Mesendoderm (in vitro differentiated cells): Measurements from ENCODE around the gene C7orf33.
A peak's percentile ranks its signal among the peaks of the same experiment; 100 is the strongest.

Experiments used
- DNase-seq: peaks from one replicate; pipeline ENCODE4 v3.0.0; 2013
- H2AK5ac ChIP-seq: 2 replicates; pipeline ENCODE4 v1.6.1; 2013; ENCODE audit warnings: low read length, inconsistent platforms
- H2BK120ac ChIP-seq: 2 replicates; pipeline ENCODE4 v1.6.1; 2013; ENCODE audit warnings: low read depth, mild to moderate bottlenecking, low read length, moderate library complexity, mixed read lengths
- H2BK15ac ChIP-seq: replicated peaks from 2 replicates; pipeline ENCODE4 v1.6.1; 2013; ENCODE audit warnings: low read depth, mild to moderate bottlenecking, moderate library complexity
- H2BK5ac ChIP-seq: 2 replicates; pipeline ENCODE4 v1.6.1; 2013; ENCODE audit warnings: low read length, inconsistent platforms
- H3K18ac ChIP-seq: 2 replicates; pipeline ENCODE4 v1.6.1; 2013; ENCODE audit warnings: mild to moderate bottlenecking, low read length, mixed read lengths
- H3K23ac ChIP-seq: one replicate; pipeline ENCODE4 v1.6.1; 2013; ENCODE audit warnings: low read length
- H3K27ac ChIP-seq: 2 replicates; pipeline ENCODE4 v1.5.1; 2013; ENCODE audit warnings: low read depth, mild to moderate bottlenecking, inconsistent platforms, low read length, moderate library complexity
- H3K27me3 ChIP-seq: 2 replicates; pipeline ENCODE4 v1.6.1; 2013; ENCODE audit warnings: low read length, control low read depth, mild to moderate bottlenecking, inconsistent platforms; ENCODE audit not compliant: insufficient read depth, poor library complexity
- H3K36me3 ChIP-seq: 2 replicates; pipeline ENCODE4 v1.6.1; 2013; ENCODE audit warnings: low read length, inconsistent platforms; ENCODE audit not compliant: control insufficient read depth, insufficient read depth
- H3K4ac ChIP-seq: one replicate; pipeline ENCODE4 v1.6.1; 2013; ENCODE audit warnings: low read depth, mild to moderate bottlenecking, low read length, moderate library complexity
- H3K4me1 ChIP-seq: 2 replicates; pipeline ENCODE4 v1.6.1; 2013; ENCODE audit warnings: low read depth, low read length, inconsistent platforms; ENCODE audit not compliant: control insufficient read depth
- H3K4me2 ChIP-seq: 2 replicates; pipeline ENCODE4 v1.6.1; 2013; ENCODE audit warnings: low read length
- H3K4me3 ChIP-seq: 2 replicates; pipeline ENCODE4 v1.5.1; 2013; ENCODE audit warnings: mild to moderate bottlenecking, low read length
- H3K56ac ChIP-seq: one replicate; pipeline ENCODE4 v1.6.1; 2013; ENCODE audit warnings: low read length
- H3K79me1 ChIP-seq: 2 replicates; pipeline ENCODE4 v1.6.1; 2013; ENCODE audit warnings: low read length, inconsistent platforms
- H3K79me2 ChIP-seq: 2 replicates; pipeline ENCODE4 v1.6.1; 2013; ENCODE audit warnings: mild to moderate bottlenecking, low read length; ENCODE audit not compliant: control insufficient read depth, insufficient read depth
- H3K9ac ChIP-seq: 2 replicates; pipeline ENCODE4 v1.6.1; 2013; ENCODE audit warnings: low read length, inconsistent platforms
- H4K5ac ChIP-seq: one replicate; pipeline ENCODE4 v1.6.1; 2013; ENCODE audit warnings: low read length
- H4K8ac ChIP-seq: one replicate; pipeline ENCODE4 v1.6.1; 2013; ENCODE audit warnings: low read depth, mild to moderate bottlenecking, control low read depth, low read length, moderate library complexity
- WGBS: extraction: QIAGEN DNeasy Blood & Tissue Kit; methylation state at CpG from one replicate; pipeline ENCODE4 v1.1.7; 2013; ENCODE audit warnings: low lambda C conversion rate, missing lambda C conversion rate; ENCODE audit not compliant: insufficient coverage; ENCODE audit errors: extremely low coverage; 5-methylcytosine and 5-hydroxymethylcytosine counted together

The C7orf33 gene

GRCh38 chr7:148584154-148584827, 6.3 kb upstream of the C7orf33 start:
- Histone ChIP-seq H3K4ac (no peak overlapping the region), H3K18ac (no peak overlapping the region), H2AK5ac (no peak overlapping the region), H3K27me3 (no peaks in the 10 kb centered on the region), H3K79me1 (no peaks in the 10 kb centered on the region), H2BK15ac (no peak overlapping the region), H4K8ac (no peak overlapping the region), H3K36me3 (no peaks in the 10 kb centered on the region), H3K27ac (no peak overlapping the region), H3K9ac (no peak overlapping the region), H3K79me2 (no peaks in the 10 kb centered on the region), H3K4me2 (no peak overlapping the region), H2BK5ac (no peak overlapping the region), H3K4me3 (no peak overlapping the region), H3K4me1 (peaks cover 2% of the 10 kb centered on the region), H4K5ac (no peak overlapping the region), H3K56ac (no peak overlapping the region), H3K23ac (no peak overlapping the region), H2BK120ac (no peak overlapping the region)
- DNase-seq = no peak
- no CpG with 5 or more reads among the region's 5 CpGs for WGBS

- WGBS = no CpG with 5 or more reads among the region's 7 CpGs
- no peak overlapping the region for H3K4ac ChIP-seq
- H2BK15ac ChIP-seq = no peak overlapping the region
- no peak overlapping the region for H3K23ac ChIP-seq
- no peak overlapping the region for H4K5ac ChIP-seq
- H4K8ac ChIP-seq = no peak overlapping the region
- no peak overlapping the region for H3K9ac ChIP-seq
- H2BK5ac ChIP-seq = no peak overlapping the region
- H3K36me3 ChIP-seq = no peaks in the 10 kb centered on the region
- no peaks in the 10 kb centered on the region for H3K27me3 ChIP-seq
- no peak overlapping the region for H3K56ac ChIP-seq
- H2AK5ac ChIP-seq = no peak overlapping the region
- no peak for DNase-seq
- H3K4me3 ChIP-seq = no peak overlapping the region
- H3K27ac ChIP-seq = no peak overlapping the region
- H3K79me1 ChIP-seq = no peaks in the 10 kb centered on the region
- H3K4me2 ChIP-seq = no peak overlapping the region
- H2BK120ac ChIP-seq = no peak overlapping the region
- peaks cover 2% of the 10 kb centered on the region for H3K4me1 ChIP-seq
- H3K18ac ChIP-seq = no peak overlapping the region
- no peaks in the 10 kb centered on the region for H3K79me2 ChIP-seq
Observed at GRCh38 chr7:148585399-148585798, 5.2 kb upstream of the C7orf33 start.

- Histone ChIP-seq H3K27me3 (no peaks in the 10 kb centered on the region), H3K4ac (no peak overlapping the region), H3K79me1 (no peaks in the 10 kb centered on the region), H2BK15ac (no peak overlapping the region), H3K4me3 (no peak overlapping the region), H2AK5ac (no peak overlapping the region), H3K36me3 (no peaks in the 10 kb centered on the region), H3K56ac (no peak overlapping the region), H3K18ac (no peak overlapping the region), H3K4me2 (no peak overlapping the region), H2BK5ac (no peak overlapping the region), H3K79me2 (no peaks in the 10 kb centered on the region), H3K4me1 (peaks cover 2% of the 10 kb centered on the region), H3K9ac (no peak overlapping the region), H3K27ac (no peak overlapping the region), H4K5ac (no peak overlapping the region), H2BK120ac (no peak overlapping the region), H3K23ac (no peak overlapping the region), H4K8ac (no peak overlapping the region)
- no peak for DNase-seq
- WGBS = no CpG with 5 or more reads among the region's 3 CpGs
Observed at GRCh38 chr7:148587076-148587475, 3.5 kb upstream of the C7orf33 start.

- Histone ChIP-seq H3K79me2 (no peaks in the 10 kb centered on the region), H2BK120ac (no peak overlapping the region), H3K4ac (no peak overlapping the region), H2BK5ac (no peak overlapping the region), H3K56ac (no peak overlapping the region), H3K23ac (peak overlapping the region; percentile 94), H3K36me3 (no peaks in the 10 kb centered on the region), H4K5ac (no peak overlapping the region), H3K27me3 (no peaks in the 10 kb centered on the region), H3K18ac (no peak overlapping the region), H3K4me1 (peaks cover 2% of the 10 kb centered on the region), H3K79me1 (no peaks in the 10 kb centered on the region), H2BK15ac (no peak overlapping the region), H3K4me3 (no peak overlapping the region), H3K4me2 (no peak overlapping the region), H2AK5ac (no peak overlapping the region), H4K8ac (no peak overlapping the region), H3K27ac (no peak overlapping the region), H3K9ac (no peak overlapping the region)
- no CpG with 5 or more reads among the region's 6 CpGs for WGBS
- DNase-seq = no peak
Observed at GRCh38 chr7:148588168-148588567, 2.4 kb upstream of the C7orf33 start.

GRCh38 chr7:148588670-148589131, 1.9 kb upstream of the C7orf33 start:
- H3K27me3 ChIP-seq = no peaks in the 10 kb centered on the region
- no peak overlapping the region for H3K9ac ChIP-seq
- H3K4me2 ChIP-seq = no peak overlapping the region
- DNase-seq = no peak
- no peaks in the 10 kb centered on the region for H3K36me3 ChIP-seq
- H2AK5ac ChIP-seq = no peak overlapping the region
- H3K4me3 ChIP-seq = no peak overlapping the region
- H2BK120ac ChIP-seq = no peak overlapping the region
- no peaks in the 10 kb centered on the region for H3K79me1 ChIP-seq
- H2BK5ac ChIP-seq = no peak overlapping the region
- H3K23ac ChIP-seq = no peak overlapping the region
- H3K79me2 ChIP-seq = no peaks in the 10 kb centered on the region
- WGBS = no CpG with 5 or more reads among the region's 13 CpGs
- no peak overlapping the region for H3K56ac ChIP-seq
- no peak overlapping the region for H3K4ac ChIP-seq
- H4K5ac ChIP-seq = no peak overlapping the region
- no peak overlapping the region for H4K8ac ChIP-seq
- no peak overlapping the region for H2BK15ac ChIP-seq
- H3K4me1 ChIP-seq = peaks cover 2% of the 10 kb centered on the region
- no peak overlapping the region for H3K18ac ChIP-seq
- H3K27ac ChIP-seq = no peak overlapping the region

- H3K23ac ChIP-seq = no peak overlapping the region
- no peak overlapping the region for H3K4ac ChIP-seq
- H3K4me3 ChIP-seq = no peak overlapping the region
- H3K79me1 ChIP-seq = no peaks in the 10 kb centered on the region
- no peaks in the 10 kb centered on the region for H3K27me3 ChIP-seq
- no peaks in the 10 kb centered on the region for H3K79me2 ChIP-seq
- H2AK5ac ChIP-seq = no peak overlapping the region
- no peaks in the 10 kb centered on the region for H3K36me3 ChIP-seq
- H4K8ac ChIP-seq = no peak overlapping the region
- no peak overlapping the region for H3K56ac ChIP-seq
- no peak overlapping the region for H4K5ac ChIP-seq
- no peak overlapping the region for H3K9ac ChIP-seq
- H3K18ac ChIP-seq = no peak overlapping the region
- H3K4me1 ChIP-seq = peaks cover 2% of the 10 kb centered on the region
- peak; percentile 27 for DNase-seq
- no peak overlapping the region for H2BK120ac ChIP-seq
- no peak overlapping the region for H2BK15ac ChIP-seq
- H3K27ac ChIP-seq = no peak overlapping the region
- WGBS = no CpG with 5 or more reads among the region's 3 CpGs
- H3K4me2 ChIP-seq = no peak overlapping the region
- no peak overlapping the region for H2BK5ac ChIP-seq
Observed at GRCh38 chr7:148589640-148590039, 926 bp upstream of the C7orf33 start.
